Measurements from ENCODE around the gene SULF2.

SULF2 gene

GRCh38 chr20:47740862-47741184, 44.5 kb downstream of the SULF2 start:
- DNase-seq (ENCODE audit: low read depth in 2 of 2, low spot score in 1 of 2): no peak

GRCh38 chr20:47740121-47740861, 45.0 kb downstream of the SULF2 start:
- no peak for DNase-seq (ENCODE audit: low read depth in 2 of 2, low spot score in 1 of 2)

GRCh38 chr20:47737923-47738322, 47.4 kb downstream of the SULF2 start:
- DNase-seq (ENCODE audit: low read depth in 2 of 2, low spot score in 1 of 2): no peak

DNA sequence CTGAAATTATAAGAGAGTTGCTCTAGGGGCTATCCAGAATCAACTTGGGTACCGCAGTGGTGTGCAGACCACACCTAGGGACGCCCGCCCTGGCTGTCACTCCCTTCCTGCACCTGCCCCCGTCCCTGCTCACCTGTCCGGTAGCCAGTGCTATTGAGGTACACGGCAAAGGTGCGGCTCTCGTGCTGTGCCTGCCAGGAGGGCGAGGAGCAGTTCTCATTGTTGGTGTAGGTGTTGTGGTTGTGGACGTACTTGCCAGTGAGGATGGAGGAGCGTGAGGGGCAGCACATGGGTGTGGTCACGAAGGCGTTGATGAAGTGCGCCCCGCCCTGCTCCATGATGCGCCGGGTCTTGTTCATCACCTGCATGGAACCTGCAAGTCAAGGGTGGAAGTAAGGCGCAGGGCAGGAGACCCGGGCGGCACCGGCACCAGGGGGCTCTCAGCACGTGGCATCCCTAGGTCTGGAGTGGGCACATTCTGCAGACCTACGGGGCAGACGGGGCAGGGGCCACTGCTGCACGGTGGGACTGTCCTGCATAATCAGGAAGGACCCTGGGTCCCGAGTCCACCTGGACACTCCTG, 48.6 kb downstream of the SULF2 start:
- no peak for DNase-seq (ENCODE audit: low read depth in 2 of 2, low spot score in 1 of 2)

GRCh38 chr20:47735412-47736400, 49.6 kb downstream of the SULF2 start:
- DNase-seq (ENCODE audit: low read depth in 2 of 2, low spot score in 1 of 2): no peak

GRCh38 chr20:47734870-47735269, 50.4 kb downstream of the SULF2 start:
- no peak for DNase-seq (ENCODE audit: low read depth in 2 of 2, low spot score in 1 of 2)

DNA sequence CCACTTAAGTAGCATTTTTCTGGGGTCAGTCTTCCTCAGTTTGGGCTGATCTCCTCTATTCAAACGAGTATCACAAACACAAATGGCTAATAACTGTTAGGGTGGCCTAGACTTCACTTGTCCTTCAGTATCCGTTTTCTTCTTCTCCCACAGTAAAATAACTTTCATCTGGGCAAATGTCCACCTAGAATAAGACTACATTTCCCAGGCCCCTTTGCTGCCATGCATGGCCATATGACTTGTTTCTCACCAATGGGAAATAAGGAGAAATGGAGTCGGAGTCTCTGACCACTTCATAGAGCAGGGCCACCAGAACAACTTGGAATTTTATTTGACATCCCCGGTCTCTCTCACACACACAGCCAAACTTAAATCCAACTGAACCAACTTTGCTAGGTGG, 51.4 kb downstream of the SULF2 start:
- no peak for DNase-seq (ENCODE audit: low read depth in 2 of 2, low spot score in 1 of 2)

DNA sequence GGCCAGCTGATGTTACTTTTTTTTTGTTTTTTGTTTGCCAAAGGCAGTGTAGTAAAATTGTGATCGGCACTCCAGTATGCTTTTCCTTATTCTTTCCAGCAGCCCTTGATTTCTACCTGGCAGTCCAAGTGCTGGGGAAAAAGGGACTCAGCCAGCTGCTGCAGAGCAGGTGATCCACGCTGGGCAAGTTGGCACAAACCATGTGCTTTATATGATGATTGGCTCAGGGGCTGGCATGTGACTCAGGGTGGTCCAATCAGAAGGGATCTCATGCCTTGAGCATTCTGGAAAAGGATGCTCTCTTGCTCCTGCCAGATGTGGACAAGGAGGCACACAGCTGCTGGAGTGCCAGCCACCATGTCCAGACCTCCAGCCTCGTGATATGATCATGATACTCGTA, 54.5 kb downstream of the SULF2 start:
- no peak for DNase-seq (ENCODE audit: low read depth in 2 of 2, low spot score in 1 of 2)

DNA sequence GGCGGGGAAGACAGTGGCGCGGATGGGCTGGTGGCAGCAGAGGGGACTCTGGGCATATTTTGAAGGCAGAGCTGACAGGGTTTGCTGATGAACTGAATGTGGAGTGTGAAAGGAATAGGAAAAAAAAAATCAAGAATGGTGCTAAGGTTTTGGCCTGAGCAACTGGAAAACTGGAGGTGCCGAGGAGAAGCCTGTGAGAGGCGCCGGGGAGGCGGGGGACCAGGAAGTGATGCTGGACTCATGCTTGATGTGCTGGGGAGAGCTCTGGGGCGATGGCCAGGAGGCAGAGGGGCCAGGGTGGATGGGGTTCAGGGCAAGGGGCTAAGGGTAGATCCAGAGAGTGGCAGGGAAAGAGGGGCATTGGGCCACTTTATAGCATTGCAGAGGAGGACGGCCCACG, 55.8 kb downstream of the SULF2 start:
- DNase-seq (ENCODE audit: low read depth in 2 of 2, low spot score in 1 of 2): no peak

DNA sequence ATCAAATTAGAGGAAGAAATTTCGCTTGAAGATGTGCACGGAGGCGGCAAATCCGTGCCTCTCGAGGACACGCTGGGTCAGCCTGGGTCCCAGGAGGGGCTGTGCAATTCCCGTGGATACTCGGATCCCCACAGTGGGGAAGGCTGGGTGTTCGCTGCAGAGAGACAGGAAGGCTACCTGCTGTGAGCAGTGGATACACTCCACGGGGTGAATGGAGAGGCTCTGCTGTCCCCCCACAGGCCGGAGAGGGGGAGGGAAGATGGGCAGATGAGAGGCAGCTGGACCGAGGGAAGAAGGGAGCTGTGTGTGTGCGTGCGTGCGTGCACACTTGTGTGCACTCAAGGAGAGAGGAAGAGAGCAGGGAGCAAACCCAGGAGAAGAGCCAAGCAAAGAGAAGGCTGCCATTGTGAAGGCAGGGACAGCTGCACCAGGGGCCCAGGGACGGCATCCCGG, 57.3 kb downstream of the SULF2 start:
- no peak for DNase-seq (ENCODE audit: low read depth in 2 of 2, low spot score in 1 of 2)

GRCh38 chr20:47727170-47727880, 58.0 kb downstream of the SULF2 start:
- DNase-seq (ENCODE audit: low read depth in 2 of 2, low spot score in 1 of 2): peak; percentile 15 to 42

DNA sequence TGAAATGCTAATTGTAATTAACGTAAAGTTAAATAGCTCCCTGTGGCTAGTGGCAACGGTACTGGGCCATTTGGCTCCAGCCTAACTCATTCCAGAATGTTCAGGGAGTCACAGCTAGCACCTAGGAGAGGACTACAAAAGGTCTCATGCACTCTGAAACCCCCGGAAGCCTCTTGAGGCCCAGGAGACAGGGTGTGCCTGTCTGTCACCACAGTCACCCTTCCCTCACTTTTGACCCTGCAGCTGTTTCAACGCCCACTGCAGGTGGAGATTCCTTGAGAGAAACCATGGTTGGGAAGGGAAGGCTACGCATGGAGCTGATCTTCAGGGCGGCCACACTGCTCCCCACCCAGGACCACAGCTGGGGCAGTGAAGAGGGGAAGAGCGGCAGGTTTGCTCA, 58.6 kb downstream of the SULF2 start:
- no peak for DNase-seq (ENCODE audit: low read depth in 2 of 2, low spot score in 1 of 2)

- DNase-seq (ENCODE audit: low read depth in 2 of 2, low spot score in 1 of 2): peak; percentile 23 to 43
These were observed 59.9 kb downstream of the SULF2 start for GRCh38 chr20:47725248-47725973.

- no peak for DNase-seq (ENCODE audit: low read depth in 2 of 2, low spot score in 1 of 2)
These were observed 60.4 kb downstream of the SULF2 start for GRCh38 chr20:47724910-47725247.

DNA sequence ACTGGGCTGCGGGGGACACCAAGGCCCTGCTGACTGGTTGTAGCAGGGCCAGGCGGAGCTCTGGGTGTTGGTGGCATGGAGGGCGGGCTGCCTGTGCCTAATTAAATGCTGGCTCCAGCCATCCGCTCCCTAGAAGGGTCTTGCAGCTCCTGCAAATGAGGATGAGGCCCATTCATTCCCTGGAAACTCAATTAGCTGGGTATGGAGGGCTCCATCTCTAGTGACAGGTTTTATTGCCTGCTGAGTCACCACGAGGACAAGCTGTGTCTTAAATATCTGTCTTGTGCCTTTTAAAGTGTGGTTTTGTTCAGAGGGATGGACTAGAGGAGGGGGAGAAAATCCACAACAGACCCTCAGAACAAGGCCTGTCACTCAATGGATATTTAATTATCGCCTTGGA, 60.9 kb downstream of the SULF2 start:
- DNase-seq (ENCODE audit: low read depth in 2 of 2, low spot score in 1 of 2): no peak

GRCh38 chr20:47723322-47723721, 62.0 kb downstream of the SULF2 start:
- no peak for DNase-seq (ENCODE audit: low read depth in 2 of 2, low spot score in 1 of 2)

GRCh38 chr20:47720636-47721427, 64.4 kb downstream of the SULF2 start:
- no peak for DNase-seq (ENCODE audit: low read depth in 2 of 2, low spot score in 1 of 2)

- no peak for DNase-seq (ENCODE audit: low read depth in 2 of 2, low spot score in 1 of 2)
These were observed 65.7 kb downstream of the SULF2 start for GRCh38 chr20:47719625-47720024.

DNA sequence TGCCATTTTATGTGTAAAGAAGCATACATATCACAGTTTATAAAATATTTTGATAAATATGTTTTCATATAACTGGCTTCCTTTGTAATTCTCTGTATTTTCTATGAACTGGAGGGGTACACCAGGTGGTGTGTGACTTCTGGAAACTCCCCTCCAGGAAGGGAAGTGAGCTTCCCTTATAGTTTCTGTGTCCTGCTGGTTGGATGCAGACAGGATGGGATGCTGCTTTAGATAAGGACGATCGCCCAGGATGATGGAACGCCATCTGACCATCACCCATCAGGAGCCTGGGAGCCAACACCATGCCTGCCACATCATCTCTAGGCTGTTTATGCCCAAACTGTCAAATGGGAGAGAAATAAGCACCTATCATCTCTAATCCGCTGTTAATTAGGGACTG, 66.1 kb downstream of the SULF2 start:
- no peak for DNase-seq (ENCODE audit: low read depth in 2 of 2, low spot score in 1 of 2)

DNA sequence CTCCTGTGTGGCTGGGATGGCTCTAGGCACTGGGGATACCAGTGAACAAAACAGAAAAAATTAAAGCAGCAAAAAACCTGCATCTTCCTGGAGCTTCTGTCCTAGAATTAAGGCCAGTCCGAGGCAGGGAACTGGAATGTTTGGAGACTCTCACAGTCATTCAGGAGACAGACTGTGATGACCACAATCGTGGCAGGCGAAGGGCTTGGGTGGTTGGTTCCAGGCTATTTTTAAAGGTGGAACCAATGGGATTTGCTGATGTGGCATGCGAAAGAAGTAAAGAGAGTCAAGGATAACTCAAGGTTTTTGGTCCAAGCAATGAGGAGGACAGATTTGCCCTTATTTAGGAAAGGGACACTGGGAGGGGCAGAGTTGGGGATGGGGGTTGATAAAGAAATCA, 66.9 kb downstream of the SULF2 start:
- no peak for DNase-seq (ENCODE audit: low read depth in 2 of 2, low spot score in 1 of 2)

All from stimulated activated CD8-positive, alpha-beta memory T cell treated with anti-CD3 and anti-CD28 coated beads, Interleukin-4, amount 100 ng/mL, for 4 hours (primary cell).